BLaER1 (cell line): ENCODE measurements around the gene RSL1D1.
"Not testable (repeated sequence)": the region's sequence is repeated elsewhere in the genome, so short reads cannot be mapped to it uniquely, and the experiment has no call there.

ENCODE experiments used
- H3K27ac ChIP-seq: shearing (Covaris generic); formaldehyde crosslinking; 2 replicates; pipeline ENCODE4 v1.8.1; 2022
- H3K27me3 ChIP-seq: shearing (Covaris generic); formaldehyde crosslinking; 2 replicates; pipeline ENCODE4 v1.8.1; 2022
- H3K36me3 ChIP-seq: shearing (Covaris generic); formaldehyde crosslinking; 2 replicates; pipeline ENCODE4 v1.8.1; 2022
- H3K4me1 ChIP-seq: shearing (Covaris generic); formaldehyde crosslinking; 2 replicates; pipeline ENCODE4 v1.8.1; 2022
- H3K4me2 ChIP-seq: shearing (Covaris generic); formaldehyde crosslinking; 2 replicates; pipeline ENCODE4 v1.8.1; 2022
- H3K4me3 ChIP-seq: shearing (Covaris generic); formaldehyde crosslinking; 2 replicates; pipeline ENCODE4 v1.8.1; 2022
- H3K9ac ChIP-seq: shearing (Covaris generic); formaldehyde crosslinking; 2 replicates; pipeline ENCODE4 v1.8.1; 2022
- H3K9me3 ChIP-seq: shearing (Covaris generic); formaldehyde crosslinking; 2 replicates; pipeline ENCODE4 v1.8.1; 2022
- H4K20me1 ChIP-seq: shearing (Covaris generic); formaldehyde crosslinking; 2 replicates; pipeline ENCODE4 v1.8.1; 2022
- Cebpa-rat ChIP-seq: shearing (Covaris generic); IDR thresholded peaks from 2 replicates; pipeline ENCODE4 v1.8.1; 2022

RSL1D1 gene

DNA sequence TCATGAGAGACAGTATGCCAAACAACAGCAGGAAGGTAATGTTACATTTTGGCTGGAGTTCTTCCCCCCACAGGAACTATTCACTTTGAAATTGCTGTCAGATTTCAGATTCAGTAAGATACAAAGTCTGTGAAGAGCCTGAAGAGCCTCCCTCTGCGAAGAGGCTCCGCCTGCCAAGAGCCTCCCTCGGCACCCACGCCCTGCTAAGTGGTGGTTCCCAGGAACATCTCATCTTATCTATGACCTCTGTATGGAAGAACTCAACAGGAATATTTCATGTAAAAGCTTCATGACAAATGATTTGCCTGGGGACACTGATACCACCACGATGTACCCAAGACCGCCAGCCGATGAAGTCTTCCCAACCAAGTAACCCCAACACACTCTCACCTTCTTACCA is 57.5 kb downstream of the RSL1D1 start:
- Histone ChIP-seq H3K36me3 (peaks cover 56% of the 10 kb centered on the region), H3K27ac (no peak overlapping the region), H3K4me3 (no peak overlapping the region), H3K9me3 (no peaks in the 10 kb centered on the region), H3K4me2 (no peak overlapping the region), H4K20me1 (peaks cover 75% of the 10 kb centered on the region), H3K9ac (no peak overlapping the region), H3K27me3 (no peaks in the 10 kb centered on the region), H3K4me1 (peaks cover 46% of the 10 kb centered on the region)
- TF ChIP-seq Cebpa-rat, result no peak

DNA sequence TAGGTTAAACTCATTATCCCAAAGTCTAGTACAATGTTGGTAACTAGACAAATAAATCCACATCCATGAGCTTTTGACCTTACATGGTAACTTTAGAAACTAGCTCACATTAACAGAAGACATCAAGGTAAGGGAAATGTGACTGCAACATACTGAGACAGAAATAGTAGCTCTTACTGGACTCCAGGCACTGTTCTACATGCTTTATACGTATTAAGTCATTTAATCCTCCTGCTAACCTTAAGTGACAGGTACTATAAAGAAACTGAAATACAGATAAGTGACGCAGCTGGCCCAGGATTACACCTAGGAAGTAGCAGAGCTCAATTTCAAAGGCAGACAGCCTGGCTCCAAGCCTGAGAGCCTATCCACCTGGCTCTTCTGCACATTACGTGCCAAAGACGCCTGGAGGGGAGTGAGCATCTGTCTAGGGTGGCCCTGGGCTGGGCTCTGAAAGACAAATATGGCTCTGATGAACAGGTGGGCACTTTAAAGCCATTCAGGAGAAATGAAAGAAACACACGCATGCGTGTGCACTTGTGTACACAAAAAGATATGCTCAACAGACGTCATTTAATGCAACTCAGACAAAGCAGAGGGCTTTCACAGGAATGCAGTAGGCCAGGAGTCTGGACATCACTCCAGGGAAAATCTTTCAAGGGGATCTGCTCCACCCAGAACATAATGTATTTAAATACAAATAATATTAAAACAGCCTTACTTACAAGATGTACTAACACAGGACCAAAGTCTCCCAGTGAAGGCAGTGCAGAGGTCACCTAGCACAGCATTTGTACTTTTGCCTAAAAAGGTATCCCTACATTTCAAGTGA is 58.7 kb downstream of the RSL1D1 start:
- no peak overlapping the region for H3K4me3 ChIP-seq

DNA sequence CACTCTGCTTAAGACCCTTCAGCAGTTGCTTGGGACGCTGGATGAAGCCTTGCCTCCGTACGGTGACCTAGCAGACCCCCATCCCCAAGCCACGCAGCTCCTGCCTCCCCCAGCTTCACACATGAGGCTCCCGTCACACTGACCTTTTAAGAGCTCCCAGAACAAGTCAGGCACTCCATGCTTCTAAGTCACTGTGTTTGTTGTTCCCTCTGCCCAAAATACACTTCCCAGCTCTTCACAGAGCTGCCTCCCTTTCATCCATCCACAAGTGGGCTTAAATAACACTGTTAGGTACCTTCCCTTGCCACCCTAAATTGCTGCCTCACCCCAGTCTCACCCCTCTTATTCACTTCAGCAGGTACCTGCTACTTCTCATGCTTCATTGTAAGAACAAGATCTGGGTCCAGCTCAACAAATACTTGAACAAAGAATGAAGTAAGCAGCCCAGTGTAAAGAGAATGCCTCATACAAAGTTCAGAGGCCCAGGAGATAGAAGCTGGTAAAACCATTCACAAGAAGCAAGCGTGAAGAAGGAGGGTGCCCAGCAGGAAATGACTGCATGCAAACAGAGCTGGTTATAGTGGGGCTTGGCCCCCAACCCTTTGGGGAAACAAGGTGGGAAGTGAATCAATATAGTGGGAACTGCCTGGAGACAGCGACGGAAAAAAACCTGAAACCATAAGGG is 60.1 kb downstream of the RSL1D1 start:
- Histone ChIP-seq H3K4me1 (peaks cover 37% of the 10 kb centered on the region), H3K27ac (no peak overlapping the region), H3K9ac (peak overlapping the region; percentile 20; the same call in 1 of the 2 replicates), H3K4me3 (no peak overlapping the region), H4K20me1 (peaks cover 100% of the 10 kb centered on the region), H3K9me3 (no peaks in the 10 kb centered on the region), H3K27me3 (no peaks in the 10 kb centered on the region), H3K4me2 (no peak overlapping the region), H3K36me3 (peaks cover 74% of the 10 kb centered on the region)
- TF ChIP-seq Cebpa-rat, result no peak

More for the DNA sequence above, 58.7 kb downstream of the RSL1D1 start:
- H4K20me1 ChIP-seq, result peaks cover 87% of the 10 kb centered on the region
- TF ChIP-seq Cebpa-rat, result no peak
- H3K27ac ChIP-seq, result no peak overlapping the region
- H3K4me1 ChIP-seq, result peaks cover 37% of the 10 kb centered on the region
- no peaks in the 10 kb centered on the region for H3K27me3 ChIP-seq
- H3K36me3 ChIP-seq, result peaks cover 66% of the 10 kb centered on the region
- H3K9ac ChIP-seq, result 0 out of 2 replicates have a peak overlapping the region, but pooled peaks have one; percentile 4
- H3K4me2 ChIP-seq, result no peak overlapping the region
- no peaks in the 10 kb centered on the region for H3K9me3 ChIP-seq

DNA sequence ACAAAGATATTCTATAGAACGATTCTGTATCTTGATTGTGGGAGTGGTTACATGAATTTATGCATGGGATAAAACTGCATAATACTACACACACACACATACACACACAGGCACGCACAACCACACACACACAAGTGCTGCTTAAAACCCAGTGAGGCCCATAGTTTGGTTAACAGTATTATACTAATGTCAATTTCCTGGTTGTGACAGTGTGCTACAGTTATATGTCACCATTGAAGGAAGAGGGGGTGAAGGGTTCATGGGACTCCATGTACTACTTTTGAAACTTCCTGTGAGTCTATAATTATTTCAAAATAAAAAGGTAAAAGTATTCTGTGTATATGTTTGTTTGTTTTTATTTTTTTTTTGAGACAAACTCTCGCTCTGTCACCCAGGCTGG is 62.4 kb downstream of the RSL1D1 start:
- no peak overlapping the region for H3K4me2 ChIP-seq
- H3K9ac ChIP-seq, result no peak overlapping the region
- peaks cover 62% of the 10 kb centered on the region for H3K36me3 ChIP-seq
- no peak overlapping the region for H3K27ac ChIP-seq
- TF ChIP-seq Cebpa-rat, result no peak
- H3K27me3 ChIP-seq, result no peaks in the 10 kb centered on the region
- peaks cover 100% of the 10 kb centered on the region for H4K20me1 ChIP-seq
- peaks cover 29% of the 10 kb centered on the region for H3K4me1 ChIP-seq
- H3K9me3 ChIP-seq, result no peaks in the 10 kb centered on the region
- no peak overlapping the region for H3K4me3 ChIP-seq

DNA sequence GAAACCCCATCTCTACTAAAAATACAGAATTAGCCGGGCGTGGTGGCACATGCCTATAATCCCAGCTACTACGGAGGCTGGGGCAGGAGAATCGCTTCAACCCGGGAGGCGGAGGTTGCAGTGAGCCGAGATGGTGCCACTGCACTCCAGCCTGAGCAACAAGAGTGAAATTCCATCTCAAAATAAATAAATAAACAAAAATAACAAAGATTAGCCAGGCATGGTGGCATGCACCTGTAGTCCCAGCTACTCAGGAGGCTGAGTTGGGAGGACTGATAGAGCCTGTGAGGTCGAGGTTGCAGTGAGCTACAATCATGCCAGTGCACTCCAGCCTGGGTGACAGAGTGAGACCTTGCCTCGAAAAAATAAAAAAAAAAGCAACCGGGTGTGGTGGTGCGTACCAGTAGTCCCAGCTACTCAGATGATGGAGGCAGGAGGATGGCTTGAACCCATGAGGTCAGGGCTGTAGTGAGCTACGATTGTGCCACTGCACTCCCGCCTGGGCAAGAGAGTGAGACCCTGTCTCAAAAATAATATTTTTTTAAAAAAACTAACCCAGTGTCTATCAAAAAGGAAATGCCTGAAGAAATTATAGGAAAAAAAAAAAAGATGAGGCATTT is 66.3 kb downstream of the RSL1D1 start:
- H3K4me3 ChIP-seq, H3K4me2 ChIP-seq, H3K27me3 ChIP-seq, H3K27ac ChIP-seq, H3K9ac ChIP-seq, H3K9me3 ChIP-seq: not testable (repeated sequence)
- Histone ChIP-seq H4K20me1 (peaks cover 100% of the 10 kb centered on the region), H3K4me1 (peaks cover 48% of the 10 kb centered on the region), H3K36me3 (peaks cover 44% of the 10 kb centered on the region)

DNA sequence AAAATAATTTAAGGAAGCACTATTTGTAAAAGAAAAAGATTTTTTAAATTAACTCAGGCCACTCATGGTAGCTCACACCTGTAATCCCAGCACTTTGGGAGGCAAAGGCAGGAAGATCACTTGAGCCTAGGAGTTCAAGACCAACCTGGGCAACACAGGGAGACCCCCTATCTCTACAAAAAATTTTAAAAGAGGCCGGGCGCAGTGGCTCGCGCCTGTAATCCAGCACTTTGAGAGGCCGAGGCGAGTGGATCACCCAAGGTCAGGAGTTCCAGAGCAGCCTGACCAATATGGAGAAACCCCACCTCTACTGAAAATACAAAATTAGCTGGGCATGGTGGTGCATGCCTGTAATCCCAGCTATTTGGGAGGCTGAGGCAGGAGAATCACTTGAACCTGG is 67.0 kb downstream of the RSL1D1 start:
- Histone ChIP-seq H4K20me1 (peaks cover 100% of the 10 kb centered on the region), H3K4me1 (peaks cover 48% of the 10 kb centered on the region), H3K36me3 (peaks cover 44% of the 10 kb centered on the region), H3K4me2 (peak overlapping the region; percentile 62)
- not testable (repeated sequence) for H3K9me3 ChIP-seq, H3K9ac ChIP-seq, H3K27ac ChIP-seq, H3K27me3 ChIP-seq, H3K4me3 ChIP-seq

DNA sequence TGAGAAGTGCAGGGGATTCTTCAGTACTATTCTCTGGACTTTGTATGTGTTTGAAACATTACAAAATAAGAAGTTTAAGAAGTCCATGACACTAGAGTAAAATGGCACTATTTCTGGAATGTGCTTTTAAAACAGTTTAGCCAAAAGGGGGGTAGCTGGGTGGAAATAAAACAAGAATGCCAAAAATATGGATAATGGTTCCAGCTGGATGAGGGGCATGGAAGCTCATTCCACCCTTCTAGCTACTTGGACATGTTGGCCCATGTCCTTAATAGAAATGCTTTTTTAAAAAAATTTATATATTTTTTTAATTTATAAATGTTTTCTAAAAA is 67.3 kb downstream of the RSL1D1 start:
- H3K4me2 ChIP-seq, result peak overlapping the region; percentile 62

More for the DNA sequence above, 67.3 kb downstream of the RSL1D1 start:
- peaks cover 99% of the 10 kb centered on the region for H4K20me1 ChIP-seq
- H3K4me3 ChIP-seq, result no peak overlapping the region
- TF ChIP-seq Cebpa-rat, result no peak
- H3K27me3 ChIP-seq, result no peaks in the 10 kb centered on the region
- peaks cover 48% of the 10 kb centered on the region for H3K4me1 ChIP-seq
- no peaks in the 10 kb centered on the region for H3K9me3 ChIP-seq
- H3K9ac ChIP-seq, result no peak overlapping the region; the same call in 1 of the 2 replicates
- H3K27ac ChIP-seq, result peak overlapping the region; percentile 45; the same call in 1 of the 2 replicates
- H3K36me3 ChIP-seq, result peaks cover 44% of the 10 kb centered on the region
